ENCODE results near the gene PIGR. TPM values are rescaled to one million over a fixed set of nuclear protein-coding genes. Genes with fewer than 3 reads are reported as not detected.

The PIGR gene
- total and polyA plus RNA-seq, 2 of the 8 experiments (the other 6 are each of a cell fraction or from before 2014, with no cell fraction given) = not detected

GRCh38 chr1:206978259-206978658 is 32.0 kb upstream of the PIGR start:
- no peak overlapping the region for H3K4ac ChIP-seq (replicated peaks; ENCODE audit: insufficient read length, low read depth, low read length)
- no peak overlapping the region for H3K56ac ChIP-seq (replicated peaks; ENCODE audit: insufficient read length, low read depth, low read length)
- DNase-seq (ENCODE audit: low read depth in 1 of 2, low spot score in 2 of 2) (no peak), FAIRE-seq (no peak)
- 91% methylated on average over 7 of the region's 7 CpGs; no CpG with 5 or more reads in 1 of the 2 experiments for WGBS, 2 experiments (ENCODE audit: extremely low coverage in 1 of 2, insufficient coverage in 1 of 2, insufficient read length in 1 of 2, insufficient replicate concordance in 2 of 2, low coverage in 1 of 2, low lambda C conversion rate in 2 of 2, missing lambda C conversion rate in 1 of 2)
- H2AK5ac ChIP-seq (ENCODE audit: low read depth, low read length) = no peak overlapping the region
- no peak overlapping the region for H3K27ac ChIP-seq (ENCODE audit: low read depth, low read length)
- H3K36me3 ChIP-seq (ENCODE audit: control insufficient read depth in 2 of 4, insufficient read depth in 4 of 4, low read length in 3 of 4) = no peaks in the 10 kb centered on the region
- H3K9me3 ChIP-seq (ENCODE audit: insufficient read depth in 2 of 2, low read depth in 1 of 2, low read length in 1 of 2) = no peaks in the 10 kb centered on the region
- H3K23ac ChIP-seq (ENCODE audit: insufficient read length) = no peak overlapping the region
- CTCF ChIA-PET (ENCODE audit: partially characterized antibody) = interaction anchor here (0.6 to 8.9 kb wide), 9 partner anchors 13 to 253 kb away, joined by 3 to 188 read pairs (median 4); partner anchors contain the start of genes IL20 and PIGR
- no peaks in the 10 kb centered on the region for H4K20me1 ChIP-seq (replicated peaks in 1 of 2; ENCODE audit: control insufficient read depth in 1 of 2, insufficient read depth in 2 of 2, low read length in 2 of 2)
- H4K91ac ChIP-seq (replicated peaks; ENCODE audit: insufficient read length, low read length) = no peak overlapping the region
- no peak overlapping the region for H2BK5ac ChIP-seq (ENCODE audit: low read depth, low read length)
- H3K79me1 ChIP-seq (ENCODE audit: low read depth, low read length) = no peaks in the 10 kb centered on the region
- H2BK20ac ChIP-seq (ENCODE audit: low read length) = no peak overlapping the region
- no peak overlapping the region for H3K18ac ChIP-seq (ENCODE audit: extremely low read depth, low read length)
- no peaks in the 10 kb centered on the region for H3K27me3 ChIP-seq (replicated peaks in 1 of 4; ENCODE audit: control insufficient read depth in 3 of 4, extremely low read depth in 1 of 4, insufficient read depth in 3 of 4, low read length in 3 of 4)
- no peak overlapping the region for H2BK15ac ChIP-seq (ENCODE audit: low read length)
- no peak overlapping the region for H2BK12ac ChIP-seq (ENCODE audit: low read depth, low read length)
- POLR2A ChIA-PET (ENCODE audit: partially characterized antibody) = no interaction called here
- H2BK120ac ChIP-seq (replicated peaks; ENCODE audit: low read depth, low read length) = no peak overlapping the region
- H4K8ac ChIP-seq (ENCODE audit: extremely low read depth, insufficient read depth, low read length) = no peak overlapping the region
- no peak overlapping the region for H3K9ac ChIP-seq (replicated peaks in 1 of 4; ENCODE audit: extremely low read depth in 1 of 4, low read depth in 3 of 4, low read length in 3 of 4)
- peaks cover 0 to 3% (median 2%) of the 10 kb centered on the region in 4 experiments; a peak in 4 of 7 replicates for H3K4me1 ChIP-seq (replicated peaks in 1 of 4; ENCODE audit: control insufficient read depth in 3 of 4, insufficient read depth in 4 of 4, low read length in 3 of 4)
- no peak overlapping the region for H3K4me3 ChIP-seq (ENCODE audit: extremely low read depth in 1 of 4, insufficient read depth in 2 of 4, low read depth in 3 of 4, low read length in 4 of 4)
- H4K5ac ChIP-seq (ENCODE audit: insufficient read length, low read depth, low read length) = no peak overlapping the region
- no peaks in the 10 kb centered on the region for H3K79me2 ChIP-seq (ENCODE audit: control insufficient read depth in 1 of 2, insufficient read depth in 2 of 2, low read length in 2 of 2)
- H3K14ac ChIP-seq (ENCODE audit: insufficient read length) = no peak overlapping the region
- no peaks in the 10 kb centered on the region for H3K23me2 ChIP-seq (ENCODE audit: low read depth, low read length)
- H2AFZ ChIP-seq (ENCODE audit: low read length) = no peak overlapping the region
- H3K4me2 ChIP-seq (ENCODE audit: insufficient read depth in 1 of 2, low read depth in 2 of 2, low read length in 2 of 2) = no peak overlapping the region
- TF ChIP-seq ZNF274 (IDR thresholded peaks at IDR 0.05; ENCODE audit: borderline replicate concordance, extremely low read depth, low read length) (no peak), E2F6 (IDR thresholded peaks at IDR 0.05) (no peak), CBX5 (IDR thresholded peaks at IDR 0.05; ENCODE audit: low read depth, low read length) (no peak), JUN (IDR thresholded peaks at IDR 0.05; ENCODE audit: low read depth, low read length) (no peak), CHD1 (IDR thresholded peaks at IDR 0.05; ENCODE audit: low read depth, low read length) (no peak), RFX5 (IDR thresholded peaks at IDR 0.05; ENCODE audit: borderline replicate concordance, low read depth, low read length) (no peak), HDAC6 (IDR thresholded peaks at IDR 0.05; ENCODE audit: low read depth, low read length) (no peak), CHD2 (IDR thresholded peaks at IDR 0.05; ENCODE audit: low read length) (no peak), TAF1 (IDR thresholded peaks at IDR 0.05; ENCODE audit: low read depth, low read length) (no peak), EZH2 (IDR thresholded peaks at IDR 0.05; ENCODE audit: low read depth, low read length, severe bottlenecking) (no peak), SUZ12 (IDR thresholded peaks at IDR 0.05; ENCODE audit: low read length) (no peak), KDM4A (IDR thresholded peaks at IDR 0.05; ENCODE audit: low read depth, low read length, severe bottlenecking) (no peak), RBBP5 (IDR thresholded peaks at IDR 0.05; ENCODE audit: borderline replicate concordance, low read depth, low read length) (no peak), SAP30 (IDR thresholded peaks at IDR 0.05; ENCODE audit: insufficient read depth, insufficient replicate concordance, low read length) (no peak)
